GM19328 (cell line): ENCODE data around the gene HDAC4.

Source experiments
- ATAC-seq: cut with Tn5 transposase; IDR thresholded peaks from one replicate; pipeline ENCODE4 v1.9.1; 2021; ENCODE audit warnings: mild to moderate bottlenecking, moderate library complexity; ENCODE audit not compliant: unreplicated experiment

Gene HDAC4

DNA sequence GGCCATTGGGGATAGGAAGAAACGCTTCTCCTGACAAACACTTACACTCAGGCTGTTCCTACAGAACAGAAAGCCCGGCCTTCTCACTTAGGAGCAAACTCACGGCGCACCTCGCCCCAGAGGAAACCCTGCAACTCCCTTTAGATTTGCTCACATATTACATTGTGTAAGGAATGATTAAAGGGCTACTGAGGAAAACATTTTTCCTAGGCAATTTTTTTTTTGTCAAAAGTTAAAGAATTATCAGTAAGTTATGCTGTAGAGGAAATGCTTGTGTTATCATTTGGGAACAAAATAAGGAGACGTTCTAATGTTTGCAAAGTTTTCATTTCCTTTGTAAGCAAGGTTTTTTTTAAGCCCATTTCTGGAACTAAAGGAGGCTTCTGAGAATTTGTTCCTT lies 264.1 kb downstream of the HDAC4 start:
- no peak for ATAC-seq

DNA sequence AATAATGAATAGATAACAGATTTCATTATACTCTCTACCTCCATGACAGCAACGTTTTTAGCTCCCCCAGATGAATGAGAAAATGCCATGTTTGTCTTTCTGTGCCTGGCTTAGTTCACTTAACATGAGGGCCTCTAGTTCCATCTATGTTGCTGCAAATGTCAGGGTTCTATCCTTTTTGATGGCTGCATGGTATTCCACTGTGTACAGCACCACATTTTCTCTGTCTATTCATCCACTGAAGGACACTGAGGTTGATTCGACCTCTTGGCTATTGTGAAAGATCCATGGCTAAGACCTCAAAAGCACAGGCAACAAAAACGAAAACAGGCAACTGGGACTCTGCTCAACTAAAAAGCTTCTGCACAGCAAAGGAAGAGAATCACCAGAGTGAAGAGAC lies 264.6 kb downstream of the HDAC4 start:
- no peak for ATAC-seq

DNA sequence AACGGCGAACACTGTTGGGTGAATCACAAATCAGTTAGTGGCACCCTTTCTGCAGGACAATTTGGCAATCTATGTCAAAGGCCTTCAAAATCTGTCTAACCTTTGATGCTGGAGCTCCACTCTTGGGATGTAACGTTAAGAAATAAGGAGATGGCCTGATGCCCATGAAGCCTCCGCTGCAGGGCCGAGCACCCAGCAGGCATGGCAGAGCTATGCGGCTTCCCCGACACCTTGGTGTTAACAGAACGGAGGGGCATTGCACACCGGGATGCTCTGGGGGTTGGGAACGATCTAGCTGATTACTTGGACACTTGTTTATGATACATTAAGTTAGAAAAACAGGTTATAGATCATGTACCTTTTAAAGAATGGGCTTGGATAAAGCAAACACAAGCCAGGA lies 265.3 kb downstream of the HDAC4 start:
- ATAC-seq, result no peak

DNA sequence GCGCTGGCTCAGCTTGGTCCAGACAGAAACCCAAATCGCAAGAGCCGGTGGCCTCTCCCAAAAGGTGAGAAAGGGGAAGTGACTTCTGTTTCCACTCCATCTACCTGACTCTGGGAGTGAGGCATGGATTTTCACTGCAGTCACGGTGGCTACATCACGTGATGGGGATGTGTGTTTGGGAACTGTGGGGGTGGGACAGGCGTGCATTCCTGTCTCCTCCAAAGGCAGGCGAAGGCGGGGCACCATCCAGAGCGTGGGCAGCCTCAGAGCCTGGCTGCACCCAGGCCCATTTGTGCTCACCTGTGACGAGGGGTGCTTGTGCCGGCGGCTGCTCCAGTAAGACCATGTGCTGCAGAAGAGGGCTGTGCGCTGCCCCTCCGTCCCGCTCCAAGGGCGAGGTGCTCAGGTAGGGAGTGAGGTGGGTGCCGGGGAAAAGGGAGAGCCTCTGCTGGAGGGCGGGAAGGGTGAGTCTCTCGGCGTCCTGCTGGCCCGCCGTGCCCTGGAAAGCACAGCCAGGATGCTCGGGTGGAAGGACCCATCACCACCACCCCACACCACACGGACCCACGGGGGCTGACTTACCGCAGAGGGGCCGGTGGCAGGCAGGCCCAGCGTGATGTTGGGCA lies 266.8 kb downstream of the HDAC4 start:
- no peak for ATAC-seq

DNA sequence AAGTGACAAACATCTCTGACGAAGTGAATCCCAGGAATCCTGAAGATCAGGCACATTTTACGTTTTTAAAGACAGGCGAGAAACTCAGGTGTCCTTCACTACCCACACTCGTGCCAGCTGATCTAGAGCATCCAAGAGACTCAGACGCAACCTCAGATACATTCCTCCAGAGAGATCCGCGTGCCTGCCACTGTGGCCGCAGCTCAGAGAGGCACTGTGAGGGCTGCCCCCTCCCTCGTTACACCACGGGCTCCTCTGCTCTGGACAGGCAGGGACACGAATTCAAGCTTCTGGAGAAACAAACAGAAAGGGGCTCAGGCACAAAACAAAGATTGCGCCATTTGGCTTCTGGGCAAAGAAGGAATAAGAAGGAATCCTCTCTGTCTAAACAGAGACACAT lies 268.0 kb downstream of the HDAC4 start:
- ATAC-seq, result no peak

DNA sequence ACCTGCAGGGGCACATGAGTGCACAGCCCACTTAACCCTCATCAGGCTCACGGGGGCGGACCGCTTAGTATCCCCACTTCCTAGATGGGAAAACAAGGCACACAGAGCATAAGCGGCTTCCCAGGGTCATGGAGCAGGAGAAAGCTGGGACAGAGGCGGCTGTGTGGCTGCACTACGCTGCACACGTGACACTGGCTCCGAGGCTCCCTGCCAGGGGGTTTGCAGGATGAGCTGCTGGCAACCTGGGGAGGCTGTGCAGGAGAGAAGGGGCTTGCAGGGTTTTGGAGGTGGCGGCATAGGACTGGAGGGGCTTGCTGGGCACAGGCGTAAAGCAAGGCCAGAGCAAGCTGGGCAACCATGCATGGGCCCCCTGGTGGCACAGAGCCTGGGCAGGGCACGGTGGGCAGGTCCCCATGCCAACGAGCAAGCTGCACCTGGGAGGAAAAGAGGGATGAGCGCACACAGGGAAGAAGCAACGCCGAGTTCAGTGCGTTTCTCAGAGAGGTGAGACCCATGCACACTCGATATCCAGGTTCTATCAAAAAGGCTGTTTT lies 268.6 kb downstream of the HDAC4 start:
- ATAC-seq, result no peak

DNA sequence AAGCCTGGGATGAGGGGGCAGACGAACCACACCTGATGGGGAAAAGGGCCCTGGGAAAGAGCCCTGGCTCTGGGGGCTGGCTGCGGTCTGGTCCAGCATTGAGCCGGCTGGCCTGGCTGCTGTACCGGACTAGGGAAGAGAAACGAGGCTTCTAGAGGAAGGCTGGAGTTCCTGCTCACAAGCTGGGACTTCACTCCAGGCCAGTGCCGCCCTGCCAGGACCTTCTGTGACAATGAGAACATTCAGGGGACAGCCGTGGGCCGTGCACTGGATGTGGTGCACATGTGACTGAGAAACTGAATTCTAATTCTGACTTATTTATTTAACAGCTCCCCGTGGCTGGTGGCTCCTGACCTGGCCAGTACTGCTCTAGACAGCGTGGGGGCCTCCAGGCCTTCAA lies 269.3 kb downstream of the HDAC4 start:
- no peak for ATAC-seq

DNA sequence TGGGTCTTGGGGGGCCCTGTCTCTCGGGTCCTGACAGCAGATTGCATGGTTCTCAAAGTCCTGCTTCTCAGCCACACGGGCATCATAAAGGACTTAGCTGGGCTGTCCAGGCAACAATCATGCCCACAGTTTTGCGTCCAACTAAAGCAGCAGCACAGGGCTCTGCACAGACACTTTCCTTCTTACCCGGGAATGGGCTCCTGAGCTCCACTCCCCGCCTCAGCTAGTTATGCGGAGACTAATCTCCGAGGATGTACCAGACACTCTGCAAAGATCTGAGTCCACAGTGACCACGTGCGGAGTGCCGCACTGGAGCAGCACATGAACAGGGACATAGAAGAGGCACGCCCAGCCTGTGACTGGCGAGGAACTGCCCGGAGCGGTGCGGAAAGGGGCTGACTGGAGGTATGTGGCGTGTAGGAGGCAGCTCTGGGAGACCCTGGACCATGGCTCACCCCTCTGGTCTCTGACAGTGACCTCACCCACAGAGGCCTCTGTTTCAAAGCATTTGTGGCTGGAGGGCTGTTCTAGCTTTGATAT lies 270.0 kb downstream of the HDAC4 start:
- no peak for ATAC-seq

DNA sequence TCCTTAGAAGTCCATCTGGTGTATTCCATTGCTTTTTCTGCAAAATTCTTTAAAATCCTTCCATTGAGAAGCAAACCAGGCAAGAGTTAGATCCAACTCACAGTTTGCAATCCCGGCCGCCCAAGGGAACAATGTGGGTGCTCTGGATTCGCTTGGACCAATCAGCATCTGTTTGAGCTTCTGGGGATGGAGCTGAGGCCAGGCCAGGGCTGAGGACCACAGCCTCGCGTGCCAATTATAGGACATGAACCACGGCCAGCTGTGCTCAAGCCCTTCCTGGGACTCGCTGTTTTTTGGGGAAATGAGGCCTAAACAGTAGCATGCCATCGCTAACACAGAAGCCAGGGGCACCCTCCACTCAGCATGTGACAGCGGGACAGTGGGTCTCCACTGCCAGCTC lies 270.8 kb downstream of the HDAC4 start:
- no peak for ATAC-seq

DNA sequence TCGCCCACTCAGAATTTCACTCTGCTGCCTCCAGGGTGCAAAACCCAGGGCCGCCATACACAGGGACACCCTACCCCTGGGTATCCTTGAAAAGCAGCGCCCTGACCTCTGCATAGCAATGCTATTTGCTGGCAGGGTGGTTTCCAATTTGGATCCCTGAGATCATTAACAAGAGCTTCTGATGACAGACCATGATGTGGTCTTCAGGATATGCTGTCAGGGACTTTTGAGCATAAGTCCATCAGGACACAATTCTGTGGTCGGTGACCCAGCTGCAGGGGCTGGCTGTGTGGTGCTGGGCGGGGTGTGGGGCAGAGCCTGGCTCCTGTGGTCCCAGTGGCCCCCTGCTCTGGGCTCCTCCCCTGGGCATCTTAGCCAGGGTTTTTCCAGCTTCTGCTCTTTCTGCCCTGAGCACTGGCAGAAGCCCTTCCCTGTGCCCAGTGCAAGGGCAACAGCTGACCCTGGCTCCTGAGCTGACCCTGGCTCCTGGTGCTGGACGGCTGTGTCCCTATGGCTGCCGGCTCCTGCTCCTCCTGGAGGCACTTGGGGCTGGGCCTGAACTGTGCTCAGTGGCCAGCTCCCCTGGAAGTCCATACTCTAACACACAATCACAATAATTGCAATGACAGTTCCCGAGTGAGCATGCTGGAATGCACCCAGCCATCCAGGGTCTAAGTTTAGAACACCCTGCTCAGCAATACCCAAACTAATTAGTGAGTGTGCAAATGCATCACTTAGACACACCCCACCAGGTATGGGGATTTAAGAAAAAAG lies 271.5 kb downstream of the HDAC4 start:
- ATAC-seq, result no peak

DNA sequence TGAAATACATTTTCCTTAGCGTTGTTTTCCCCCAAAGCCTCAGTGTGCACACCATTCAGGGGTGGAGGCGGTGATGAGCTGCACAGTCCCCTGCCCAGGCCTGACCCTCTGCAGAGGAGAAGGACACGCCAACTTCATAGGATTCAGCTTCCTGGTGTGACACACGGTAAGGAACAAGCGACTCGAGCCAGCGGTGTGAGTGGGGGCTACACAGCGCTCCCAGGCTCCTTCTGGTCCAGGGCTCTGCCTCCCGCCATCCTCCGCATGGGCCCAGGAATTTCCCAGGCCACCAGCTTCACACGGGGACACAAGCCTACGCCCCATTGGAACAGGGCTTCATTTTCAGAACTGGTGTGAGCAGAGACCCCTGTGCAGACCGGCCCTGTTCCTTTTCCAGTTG lies 272.1 kb downstream of the HDAC4 start:
- no peak for ATAC-seq

DNA sequence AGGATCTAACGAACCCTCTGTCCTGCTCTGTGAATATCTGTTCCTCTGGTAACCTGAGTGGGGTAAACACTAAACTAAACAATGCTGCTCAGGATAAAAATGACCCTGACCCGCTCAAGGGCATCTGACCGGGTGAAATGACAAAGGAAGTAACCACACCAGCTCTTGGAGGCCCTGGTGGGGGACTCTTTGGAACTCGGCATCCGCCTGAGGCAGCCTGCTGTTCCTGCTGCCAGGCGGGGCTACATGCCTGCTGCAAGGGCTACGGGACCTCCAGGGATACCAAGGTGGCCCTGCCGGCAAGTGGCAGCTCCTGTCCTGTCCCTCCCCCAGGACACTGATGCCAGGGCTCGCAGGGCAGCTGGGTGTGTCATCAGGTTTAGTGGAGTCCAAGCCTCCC lies 273.3 kb downstream of the HDAC4 start:
- no peak for ATAC-seq

DNA sequence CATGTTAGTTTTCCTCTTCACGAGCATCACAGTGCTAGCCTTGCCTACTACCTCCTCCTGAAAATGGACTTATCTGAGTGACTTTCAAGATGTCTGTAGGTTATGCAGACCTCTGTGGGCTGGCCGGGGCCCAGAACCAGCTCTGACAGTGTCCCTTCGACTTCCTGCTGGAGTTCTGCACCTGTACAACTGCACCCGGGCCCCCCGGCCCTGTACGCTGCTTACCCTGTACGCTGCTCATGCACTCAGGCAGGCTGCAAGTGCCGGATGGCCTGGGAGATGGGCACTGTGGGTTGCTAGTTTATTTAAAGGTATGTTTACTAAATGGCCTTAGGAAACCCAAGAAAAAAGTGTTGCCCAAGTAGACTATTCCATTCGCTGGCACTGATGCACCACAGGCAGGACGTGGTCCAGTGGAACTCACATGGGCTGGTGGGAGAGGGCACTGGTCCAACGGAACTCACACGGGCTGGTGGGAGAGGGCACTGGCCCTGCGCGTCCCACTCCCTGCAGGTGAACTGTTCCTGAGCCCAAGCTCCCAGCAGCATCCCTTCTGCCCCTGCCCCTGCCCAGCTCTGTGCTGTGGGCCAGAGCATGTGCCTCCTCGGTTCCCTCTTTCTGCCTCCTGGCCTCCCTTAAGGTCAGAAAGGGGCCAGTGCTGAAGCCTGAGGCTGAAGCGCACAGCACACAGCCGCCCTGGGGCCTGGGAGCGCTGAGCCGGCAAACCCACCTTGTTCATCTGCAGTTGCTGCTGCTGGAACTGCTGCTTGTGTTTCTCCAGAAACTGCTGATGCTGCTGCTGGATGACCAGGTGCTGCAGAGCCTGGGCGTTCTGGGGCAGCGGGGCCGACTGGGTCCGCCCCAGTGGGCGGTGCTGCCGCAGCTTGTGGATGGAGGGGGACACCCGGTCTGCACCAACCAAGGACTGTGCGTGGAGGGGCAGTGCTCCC lies 274.8 kb downstream of the HDAC4 start:
- no peak for ATAC-seq

DNA sequence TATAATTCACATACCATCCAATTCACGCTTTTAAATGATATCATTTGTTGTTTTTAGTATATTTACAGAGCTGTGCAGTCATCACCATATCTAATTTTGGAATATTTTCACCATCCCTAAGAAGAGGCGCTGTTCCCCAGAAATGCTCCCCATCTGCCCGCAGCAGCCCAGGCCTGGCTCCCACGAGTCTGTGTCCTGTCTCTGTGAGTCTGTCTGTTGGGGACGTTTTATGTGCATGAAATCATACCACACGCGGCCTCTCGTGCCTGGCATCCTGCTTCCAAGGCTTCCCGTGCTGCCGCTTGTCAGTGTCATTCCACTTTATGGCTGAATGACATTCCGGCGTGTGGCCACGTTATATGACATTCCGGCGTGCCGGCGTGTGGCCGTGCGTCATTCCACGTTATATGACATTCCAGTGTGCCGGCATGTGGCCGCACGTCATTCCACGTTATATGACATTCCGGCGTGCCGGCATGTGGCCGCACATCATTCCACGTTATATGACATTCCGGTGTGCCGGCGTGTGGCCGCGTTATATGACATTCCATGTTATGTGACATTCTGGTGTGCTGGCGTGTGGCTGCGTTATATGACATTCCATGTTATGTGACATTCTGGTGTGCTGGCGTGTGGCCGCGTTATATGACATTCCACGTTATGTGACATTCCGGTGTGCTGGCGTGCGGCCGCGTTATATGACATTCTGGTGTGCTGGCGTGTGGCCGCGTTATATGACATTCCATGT lies 276.5 kb downstream of the HDAC4 start:
- ATAC-seq, result no peak

DNA sequence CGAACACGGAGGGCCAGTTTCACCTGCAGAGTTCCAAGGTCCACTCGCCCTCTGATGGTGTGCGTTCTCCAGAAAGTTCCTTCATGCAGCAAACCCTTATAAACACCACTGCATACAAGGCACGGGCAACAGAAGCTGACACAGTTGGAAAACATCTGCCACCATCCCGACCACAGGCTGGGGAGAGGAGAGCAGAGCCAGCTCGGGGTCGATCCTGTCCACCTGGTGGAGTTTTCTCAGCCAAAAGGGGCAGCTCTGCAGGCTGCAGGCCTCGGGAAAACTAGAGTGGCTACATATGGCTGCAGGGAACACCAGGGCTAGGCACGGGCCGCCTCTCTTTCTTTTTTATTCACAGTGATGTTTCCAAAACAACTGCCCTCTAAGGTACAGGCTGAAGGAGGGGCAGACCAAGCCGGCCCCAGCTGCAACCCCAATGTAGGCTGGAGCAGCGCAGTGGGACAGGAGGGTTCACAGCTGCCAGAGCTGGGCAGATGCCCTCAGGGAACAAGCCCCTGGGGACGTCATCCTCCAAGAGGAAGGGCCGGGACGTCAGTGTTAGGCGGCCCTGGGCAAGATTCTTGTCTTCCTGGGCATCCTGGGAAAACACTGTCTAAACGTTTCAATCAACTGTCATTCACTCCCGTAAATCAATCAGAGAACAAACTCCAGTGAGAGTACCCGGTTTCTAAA lies 278.3 kb downstream of the HDAC4 start:
- ATAC-seq, result no peak

DNA sequence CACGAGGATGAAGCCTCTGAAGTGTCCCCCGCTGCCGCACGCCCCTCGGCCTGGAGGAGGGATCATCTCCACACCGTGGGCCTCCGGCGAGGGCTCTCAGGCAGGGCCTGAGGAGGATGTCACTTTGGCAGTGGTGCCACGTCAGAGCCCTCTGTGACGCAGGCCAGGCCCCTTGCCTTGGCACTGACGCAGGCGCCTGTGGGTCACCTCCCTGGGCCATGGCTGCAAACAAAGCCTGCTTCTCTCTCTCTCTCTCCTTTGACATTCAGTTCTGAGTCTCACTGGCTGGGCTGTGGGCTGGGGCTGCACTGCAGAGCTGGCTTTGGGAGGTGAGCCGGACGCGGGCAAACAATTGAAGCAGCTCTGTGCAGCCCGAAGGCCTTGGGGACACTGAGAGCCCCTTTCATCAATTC lies 279.2 kb downstream of the HDAC4 start:
- no peak for ATAC-seq

DNA sequence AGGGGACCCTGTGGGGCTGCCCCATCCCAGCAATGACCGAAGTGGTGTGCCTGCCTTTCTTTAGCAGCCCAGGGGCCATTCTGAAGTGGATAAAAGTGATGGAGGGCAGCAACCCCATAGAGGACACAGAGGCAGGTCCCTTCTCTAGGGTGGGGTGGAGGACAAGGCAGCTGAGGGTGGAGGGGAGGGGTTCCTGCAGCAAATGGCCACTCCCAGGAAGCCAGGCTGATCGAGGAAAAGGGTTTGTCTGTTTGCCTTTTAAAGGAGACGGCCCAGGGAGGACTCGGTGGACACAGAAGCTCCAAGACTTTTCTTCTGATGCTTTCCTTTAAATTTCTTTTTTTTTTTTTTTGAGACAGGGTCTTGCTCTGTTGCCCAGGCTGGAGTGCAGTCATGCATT lies 280.2 kb downstream of the HDAC4 start:
- no peak for ATAC-seq

DNA sequence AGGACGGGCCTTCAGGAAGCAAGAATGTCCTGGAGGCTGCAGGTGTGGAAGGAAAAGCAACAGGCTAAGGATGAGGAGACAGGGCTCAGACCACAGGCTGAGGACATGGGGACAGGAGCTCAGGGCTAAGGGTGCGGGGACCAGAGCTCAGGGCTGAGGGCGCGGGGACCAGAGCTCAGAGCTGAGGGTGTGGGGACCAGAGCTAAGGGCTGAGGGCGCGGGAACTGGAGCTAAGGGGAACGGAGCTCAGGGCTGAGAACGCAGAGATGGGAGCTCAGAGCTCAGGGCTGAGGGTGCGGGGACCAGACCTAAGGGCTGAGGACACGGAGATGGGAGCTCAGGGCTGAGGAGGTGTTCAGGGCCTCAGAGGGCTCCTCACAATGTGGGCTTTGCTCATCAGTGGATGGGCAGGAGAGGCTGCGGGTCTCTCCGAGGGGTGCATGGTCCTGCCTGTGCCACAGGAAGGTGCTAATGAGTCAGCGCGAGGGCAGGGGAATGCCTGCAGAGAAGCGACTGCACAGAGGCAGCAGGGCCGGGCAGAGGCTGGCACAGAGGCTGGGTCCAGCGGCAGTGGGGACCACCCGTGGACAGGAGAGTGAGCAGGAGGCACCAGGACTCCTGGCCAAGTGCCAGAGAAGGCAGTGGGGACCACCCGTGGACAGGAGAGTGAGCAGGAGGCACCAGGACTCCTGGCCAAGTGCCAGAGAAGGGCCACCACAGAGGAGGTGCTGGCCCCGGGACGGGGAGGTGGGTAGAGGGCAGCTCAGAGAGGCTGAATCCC lies 281.3 kb downstream of the HDAC4 start:
- ATAC-seq, result no peak

DNA sequence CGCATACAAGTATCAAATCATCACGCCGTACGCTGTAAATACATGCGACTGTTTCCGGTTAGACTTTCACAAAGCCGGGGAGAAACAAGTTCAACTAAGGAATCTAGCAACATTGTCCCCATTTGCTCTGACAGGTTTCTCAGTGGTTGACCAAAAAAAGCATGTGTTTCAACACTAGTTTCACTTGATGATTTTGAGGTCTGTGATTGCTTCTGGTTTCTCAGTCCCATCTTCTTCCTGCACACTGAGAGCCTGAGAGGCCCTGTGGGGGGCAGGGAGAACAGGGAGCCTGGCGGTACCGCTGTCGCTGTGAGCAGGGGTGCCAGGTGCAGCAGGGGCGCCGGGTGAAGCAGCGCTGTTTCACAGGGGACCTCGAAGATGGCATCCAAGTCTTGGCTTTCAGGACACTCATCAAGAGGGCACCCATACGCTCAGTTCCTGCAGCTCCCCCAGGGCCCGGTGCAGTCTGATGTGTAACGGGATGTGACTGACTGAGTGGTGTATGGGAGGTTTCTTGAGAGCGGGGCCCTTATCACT lies 282.1 kb downstream of the HDAC4 start:
- ATAC-seq, result no peak
